Gastroesophageal sphincter (tissue), 3 donors: ENCODE measurements around the gene ALOX5AP.

ENCODE experiments used
- CTCF ChIP-seq, 4 experiments: fragments of 200-600 bp in 2 of 4; fragments of 450-650 bp in 2 of 4; sonication (generic) in 1 of 4; IDR thresholded peaks; one replicate each; pipeline ENCODE4 v1.5.1; 2017 to 2019; ENCODE audit warnings: antibody characterized with exemption in 4 of 4, mild to moderate bottlenecking in 2 of 4, moderate library complexity in 2 of 4
- POLR2A ChIP-seq, 2 donors: fragments of 450-650 bp; IDR thresholded peaks; one replicate each; pipeline ENCODE4 v1.6.1; 2017; ENCODE audit warnings: antibody characterized with exemption in 2 of 2, mild to moderate bottlenecking in 2 of 2, moderate library complexity in 1 of 2

DNA sequence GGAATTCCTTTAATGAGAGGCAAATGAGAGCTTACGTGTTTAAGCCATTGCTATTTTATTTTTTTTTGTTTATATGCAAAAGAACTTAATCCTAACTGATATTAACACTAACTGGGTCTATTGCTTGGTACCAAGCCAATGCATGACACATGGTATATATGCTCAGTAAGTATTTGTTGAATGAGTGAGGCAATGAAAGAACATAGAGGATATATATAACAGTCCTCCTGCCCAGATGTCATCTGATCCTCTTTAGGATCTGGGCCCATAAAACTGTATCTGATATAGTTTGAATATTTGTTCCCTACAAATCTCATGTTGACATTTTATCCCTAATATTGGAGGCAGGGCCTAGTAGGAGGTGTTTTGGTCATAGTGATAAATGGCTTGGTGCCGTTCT lies 13.0 kb upstream of the ALOX5AP start:
- TF ChIP-seq CTCF (IDR thresholded peaks at IDR 0.05): no peak
- no peak for TF ChIP-seq POLR2A (IDR thresholded peaks at IDR 0.05)
